HG03469 (cell line): Measurements from ENCODE around the gene MEI1.

Experiments used
- ATAC-seq: cut with Tn5 transposase; IDR thresholded peaks from one replicate; pipeline ENCODE4 v1.9.1; 2021; ENCODE audit warnings: mild to moderate bottlenecking, moderate library complexity, moderate number of reproducible peaks; ENCODE audit not compliant: unreplicated experiment

Gene MEI1

GRCh38 chr22:41779929-41780505 lies 80.7 kb downstream of the MEI1 start:
- no peak for ATAC-seq

- ATAC-seq = no peak
These were observed 81.6 kb downstream of the MEI1 start for GRCh38 chr22:41780746-41781505.

- ATAC-seq = no peak
These were observed 82.2 kb downstream of the MEI1 start for GRCh38 chr22:41781507-41781906.

- ATAC-seq = no peak
These were observed 83.0 kb downstream of the MEI1 start for GRCh38 chr22:41782316-41782715.

- no peak for ATAC-seq
These were observed 83.4 kb downstream of the MEI1 start for GRCh38 chr22:41782751-41783150.

- ATAC-seq = no peak
These were observed 88.0 kb downstream of the MEI1 start for GRCh38 chr22:41787331-41787730.

GRCh38 chr22:41793871-41794270 lies 94.6 kb downstream of the MEI1 start:
- ATAC-seq = no peak

- no peak for ATAC-seq
These were observed 99.4 kb downstream of the MEI1 start for GRCh38 chr22:41798736-41799135.

GRCh38 chr22:41799486-41800347 lies 100.4 kb downstream of the MEI1 start:
- ATAC-seq = no peak

- ATAC-seq = no peak
These were observed 101.2 kb downstream of the MEI1 start, which contains the start of gene CCDC134 for GRCh38 chr22:41800348-41801146. Gene CCDC134, plus strand, starts transcription at chr22:41800679. Its CDS starts 8,212 bp downstream, at chr22:41808891.

GRCh38 chr22:41801147-41801819 lies 102.0 kb downstream of the MEI1 start:
- ATAC-seq = no peak

- ATAC-seq = no peak
These were observed 102.6 kb downstream of the MEI1 start for GRCh38 chr22:41801886-41802285.

GRCh38 chr22:41805639-41806038 lies 106.3 kb downstream of the MEI1 start:
- ATAC-seq = no peak

GRCh38 chr22:41808400-41808799 lies 109.1 kb downstream of the MEI1 start:
- ATAC-seq = no peak

- no peak for ATAC-seq
These were observed 110.7 kb downstream of the MEI1 start for GRCh38 chr22:41810022-41810421.

- no peak for ATAC-seq
These were observed 113.7 kb downstream of the MEI1 start for GRCh38 chr22:41812805-41813545.

- no peak for ATAC-seq
These were observed 114.6 kb downstream of the MEI1 start for GRCh38 chr22:41813726-41814410.

- no peak for ATAC-seq
These were observed 116.4 kb downstream of the MEI1 start for GRCh38 chr22:41815716-41816115.

- no peak for ATAC-seq
These were observed 116.9 kb downstream of the MEI1 start for GRCh38 chr22:41816241-41816640.
